GM23338 (cell line): ENCODE data around the gene AFM. TPM values are rescaled to one million over a fixed set of nuclear protein-coding genes. Genes with fewer than 3 reads are reported as not detected.

Source experiments
- ATAC-seq: fragments of 200-7000 bp; cut with Tn5 transposase; 3 replicates; pipeline ENCODE4 v1.9.1; 2020
- DNase-seq: peaks from one replicate; pipeline ENCODE4 v3.0.0-alpha.2; 2015; ENCODE audit warnings: low spot score
- H2AFZ ChIP-seq: fragments of 200-600 bp; sonication (generic); 2 replicates; pipeline ENCODE4 v1.8.0; 2016; ENCODE audit warnings: antibody characterized with exemption, mild to moderate bottlenecking, moderate library complexity
- H3F3A ChIP-seq: fragments of 200-600 bp; sonication (generic); replicated peaks from 2 replicates; pipeline ENCODE4 v1.8.0; 2017; ENCODE audit warnings: antibody characterized with exemption, mixed run types, low read depth
- H3K27ac ChIP-seq: fragments of 200-600 bp; sonication (generic); 2 replicates; pipeline ENCODE4 v1.6.1; 2016; ENCODE audit warnings: low read depth
- H3K27me3 ChIP-seq: fragments of 200-600 bp; sonication (generic); 2 replicates; pipeline ENCODE4 v1.8.0; 2016; ENCODE audit warnings: mild to moderate bottlenecking, mixed run types, moderate library complexity; ENCODE audit not compliant: insufficient read depth
- H3K36me3 ChIP-seq: fragments of 200-600 bp; sonication (generic); 2 replicates; pipeline ENCODE4 v1.8.0; 2016; ENCODE audit warnings: mild to moderate bottlenecking; ENCODE audit not compliant: insufficient read depth
- H3K4me1 ChIP-seq: fragments of 200-600 bp; sonication (generic); 2 replicates; pipeline ENCODE4 v1.8.0; 2016; ENCODE audit warnings: mild to moderate bottlenecking, moderate library complexity; ENCODE audit not compliant: insufficient read depth
- H3K4me2 ChIP-seq: fragments of 200-600 bp; sonication (generic); 2 replicates; pipeline ENCODE4 v1.7.1; 2017; ENCODE audit warnings: mixed run types
- H3K4me3 ChIP-seq: fragments of 200-600 bp; sonication (generic); 2 replicates; pipeline ENCODE4 v1.6.1; 2016; ENCODE audit warnings: mixed run types
- H3K79me2 ChIP-seq: fragments of 200-600 bp; sonication (generic); replicated peaks from 2 replicates; pipeline ENCODE4 v1.8.0; 2017; ENCODE audit warnings: mild to moderate bottlenecking; ENCODE audit not compliant: insufficient read depth
- H3K9me2 ChIP-seq: fragments of 200-600 bp; sonication (generic); 2 replicates; pipeline ENCODE4 v1.8.0; 2017; ENCODE audit not compliant: insufficient read depth
- H4K20me1 ChIP-seq: fragments of 200-600 bp; sonication (generic); replicated peaks from 2 replicates; pipeline ENCODE4 v1.8.0; 2017; ENCODE audit warnings: mild to moderate bottlenecking; ENCODE audit not compliant: insufficient read depth
- H3K27ac Mint-ChIP-seq: 2 replicates; pipeline ENCODE4 v1.8.0; 2020; ENCODE audit warnings: inconsistent platforms, mild to moderate bottlenecking, moderate library complexity, mixed read lengths
- H3K27me3 Mint-ChIP-seq: 3 replicates; pipeline ENCODE4 v1.8.0; 2022; ENCODE audit warnings: low read depth, mild to moderate bottlenecking, moderate library complexity, mixed read lengths, inconsistent platforms; ENCODE audit not compliant: insufficient read depth, poor library complexity
- H3K36me3 Mint-ChIP-seq: 3 replicates; pipeline ENCODE4 v1.8.0; 2021; ENCODE audit warnings: low read depth, mild to moderate bottlenecking, inconsistent platforms, moderate library complexity, mixed read lengths
- H3K4me1 Mint-ChIP-seq: 3 replicates; pipeline ENCODE4 v1.8.0; 2020; ENCODE audit warnings: mild to moderate bottlenecking, inconsistent platforms, mixed read lengths
- H3K4me3 Mint-ChIP-seq: 3 replicates; pipeline ENCODE4 v1.8.0; 2021; ENCODE audit warnings: moderate library complexity, mild to moderate bottlenecking, inconsistent platforms, mixed read lengths
- H3K9me3 Mint-ChIP-seq: 3 replicates; pipeline ENCODE4 v1.8.0; 2020; ENCODE audit warnings: moderate library complexity, mild to moderate bottlenecking, inconsistent platforms, mixed read lengths
- CREB1 ChIP-seq: fragments of 250-450 bp; sonication (Bioruptor Pico); IDR thresholded peaks from 2 replicates; pipeline ENCODE4 v1.5.0; 2020; ENCODE audit warnings: low read depth, mild to moderate bottlenecking, moderate library complexity
- EZH2 ChIP-seq: fragments of 200-600 bp; sonication (generic); IDR thresholded peaks from one replicate; pipeline ENCODE4 v1.8.0; 2017; ENCODE audit warnings: antibody characterized with exemption, mild to moderate bottlenecking, low read depth; ENCODE audit not compliant: unreplicated experiment
- JUNB ChIP-seq: IDR thresholded peaks from one replicate; pipeline ENCODE4 v1.6.1; 2016; ENCODE audit warnings: antibody characterized with exemption; ENCODE audit not compliant: unreplicated experiment
- NANOG ChIP-seq: IDR thresholded peaks from 2 replicates; pipeline ENCODE4 v1.6.1; 2016; ENCODE audit warnings: antibody characterized with exemption, borderline replicate concordance
- POLR2AphosphoS5 ChIP-seq: IDR thresholded peaks from 2 replicates; pipeline ENCODE4 v1.6.1; 2016; ENCODE audit warnings: antibody characterized with exemption, low read depth
- STAT1 ChIP-seq: IDR thresholded peaks from one replicate; pipeline ENCODE4 v1.6.1; 2016; ENCODE audit warnings: antibody characterized with exemption; ENCODE audit not compliant: unreplicated experiment
- ZNF114 ChIP-seq: fragments of 250-450 bp; sonication (Bioruptor Pico); IDR thresholded peaks from 2 replicates; pipeline ENCODE4 v1.5.0; 2020; ENCODE audit warnings: mild to moderate bottlenecking, moderate library complexity
- ZNF331 ChIP-seq: fragments of 250-450 bp; sonication (Bioruptor Pico); IDR thresholded peaks from 2 replicates; pipeline ENCODE4 v1.5.0; 2020; ENCODE audit warnings: low read depth, mild to moderate bottlenecking, moderate library complexity
- polyA plus RNA-seq: library from polyadenylated mRNA; unstranded; fragments of >200 nt; fragmentation: Nextera tagmentation; extraction: Ambion mirVana; gene quantifications from 2 replicates; pipeline ENCODE4 v1.2.1, GENCODE V29; 2016
- total RNA-seq: library from RNA; depleted of rRNA; stranded (reverse); fragments of >200 nt; shearing (Covaris generic); gene quantifications from 2 replicates; pipeline ENCODE4 v1.2.3, GENCODE V29; 2014
- TF ChIP-seq, protein P1 (sequence below): fragments of 250-450 bp; sonication (Bioruptor Pico); IDR thresholded peaks from 2 replicates; pipeline ENCODE4 v1.5.0; 2020; ENCODE audit warnings: mild to moderate bottlenecking, moderate library complexity

AFM gene
- total and polyA plus RNA-seq, 2 experiments from 2014 or later = not detected

GRCh38 chr4:73540826-73541225, 59.3 kb downstream of the AFM start (continued):
- TF ChIP-seq, protein P1, sequence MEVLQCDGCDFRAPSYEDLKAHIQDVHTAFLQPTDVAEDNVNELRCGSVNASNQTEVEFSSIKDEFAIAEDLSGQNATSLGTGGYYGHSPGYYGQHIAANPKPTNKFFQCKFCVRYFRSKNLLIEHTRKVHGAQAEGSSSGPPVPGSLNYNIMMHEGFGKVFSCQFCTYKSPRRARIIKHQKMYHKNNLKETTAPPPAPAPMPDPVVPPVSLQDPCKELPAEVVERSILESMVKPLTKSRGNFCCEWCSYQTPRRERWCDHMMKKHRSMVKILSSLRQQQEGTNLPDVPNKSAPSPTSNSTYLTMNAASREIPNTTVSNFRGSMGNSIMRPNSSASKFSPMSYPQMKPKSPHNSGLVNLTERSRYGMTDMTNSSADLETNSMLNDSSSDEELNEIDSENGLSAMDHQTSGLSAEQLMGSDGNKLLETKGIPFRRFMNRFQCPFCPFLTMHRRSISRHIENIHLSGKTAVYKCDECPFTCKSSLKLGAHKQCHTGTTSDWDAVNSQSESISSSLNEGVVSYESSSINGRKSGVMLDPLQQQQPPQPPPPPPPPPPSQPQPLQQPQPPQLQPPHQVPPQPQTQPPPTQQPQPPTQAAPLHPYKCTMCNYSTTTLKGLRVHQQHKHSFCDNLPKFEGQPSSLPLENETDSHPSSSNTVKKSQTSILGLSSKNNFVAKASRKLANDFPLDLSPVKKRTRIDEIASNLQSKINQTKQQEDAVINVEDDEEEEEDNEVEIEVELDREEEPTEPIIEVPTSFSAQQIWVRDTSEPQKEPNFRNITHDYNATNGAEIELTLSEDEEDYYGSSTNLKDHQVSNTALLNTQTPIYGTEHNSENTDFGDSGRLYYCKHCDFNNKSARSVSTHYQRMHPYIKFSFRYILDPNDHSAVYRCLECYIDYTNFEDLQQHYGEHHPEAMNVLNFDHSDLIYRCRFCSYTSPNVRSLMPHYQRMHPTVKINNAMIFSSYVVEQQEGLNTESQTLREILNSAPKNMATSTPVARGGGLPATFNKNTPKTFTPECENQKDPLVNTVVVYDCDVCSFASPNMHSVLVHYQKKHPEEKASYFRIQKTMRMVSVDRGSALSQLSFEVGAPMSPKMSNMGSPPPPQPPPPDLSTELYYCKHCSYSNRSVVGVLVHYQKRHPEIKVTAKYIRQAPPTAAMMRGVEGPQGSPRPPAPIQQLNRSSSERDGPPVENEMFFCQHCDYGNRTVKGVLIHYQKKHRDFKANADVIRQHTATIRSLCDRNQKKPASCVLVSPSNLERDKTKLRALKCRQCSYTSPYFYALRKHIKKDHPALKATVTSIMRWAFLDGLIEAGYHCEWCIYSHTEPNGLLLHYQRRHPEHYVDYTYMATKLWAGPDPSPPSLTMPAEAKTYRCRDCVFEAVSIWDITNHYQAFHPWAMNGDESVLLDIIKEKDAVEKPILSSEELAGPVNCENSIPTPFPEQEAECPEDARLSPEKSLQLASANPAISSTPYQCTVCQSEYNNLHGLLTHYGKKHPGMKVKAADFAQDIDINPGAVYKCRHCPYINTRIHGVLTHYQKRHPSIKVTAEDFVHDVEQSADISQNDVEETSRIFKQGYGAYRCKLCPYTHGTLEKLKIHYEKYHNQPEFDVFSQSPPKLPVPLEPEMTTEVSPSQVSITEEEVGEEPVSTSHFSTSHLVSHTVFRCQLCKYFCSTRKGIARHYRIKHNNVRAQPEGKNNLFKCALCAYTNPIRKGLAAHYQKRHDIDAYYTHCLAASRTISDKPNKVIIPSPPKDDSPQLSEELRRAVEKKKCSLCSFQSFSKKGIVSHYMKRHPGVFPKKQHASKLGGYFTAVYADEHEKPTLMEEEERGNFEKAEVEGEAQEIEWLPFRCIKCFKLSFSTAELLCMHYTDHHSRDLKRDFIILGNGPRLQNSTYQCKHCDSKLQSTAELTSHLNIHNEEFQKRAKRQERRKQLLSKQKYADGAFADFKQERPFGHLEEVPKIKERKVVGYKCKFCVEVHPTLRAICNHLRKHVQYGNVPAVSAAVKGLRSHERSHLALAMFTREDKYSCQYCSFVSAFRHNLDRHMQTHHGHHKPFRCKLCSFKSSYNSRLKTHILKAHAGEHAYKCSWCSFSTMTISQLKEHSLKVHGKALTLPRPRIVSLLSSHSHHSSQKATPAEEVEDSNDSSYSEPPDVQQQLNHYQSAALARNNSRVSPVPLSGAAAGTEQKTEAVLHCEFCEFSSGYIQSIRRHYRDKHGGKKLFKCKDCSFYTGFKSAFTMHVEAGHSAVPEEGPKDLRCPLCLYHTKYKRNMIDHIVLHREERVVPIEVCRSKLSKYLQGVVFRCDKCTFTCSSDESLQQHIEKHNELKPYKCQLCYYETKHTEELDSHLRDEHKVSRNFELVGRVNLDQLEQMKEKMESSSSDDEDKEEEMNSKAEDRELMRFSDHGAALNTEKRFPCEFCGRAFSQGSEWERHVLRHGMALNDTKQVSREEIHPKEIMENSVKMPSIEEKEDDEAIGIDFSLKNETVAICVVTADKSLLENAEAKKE (CRISPR knock-in tag) = no peak

DNA sequence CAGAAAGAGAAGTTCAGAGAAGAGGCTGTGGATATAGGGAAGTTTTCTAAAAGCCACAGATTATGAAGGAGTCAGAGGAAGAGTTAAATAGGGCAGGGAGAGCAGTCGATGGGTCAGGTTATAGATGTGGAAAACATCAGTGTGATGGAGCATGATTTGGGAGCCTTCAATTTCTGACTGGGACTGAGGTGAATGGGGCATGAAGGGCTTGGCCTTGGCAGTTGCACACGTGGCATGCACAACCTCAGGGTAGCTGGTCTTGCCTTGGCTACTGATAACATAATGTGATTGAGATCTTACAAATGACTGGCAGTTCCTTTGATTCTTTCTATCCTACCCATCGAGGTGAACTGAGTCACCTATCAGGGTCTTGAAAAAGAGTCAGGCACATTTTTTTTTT, 59.7 kb downstream of the AFM start:
- Histone ChIP-seq H3K9me2 (no peaks in the 10 kb centered on the region), H3K4me2 (no peak overlapping the region), H2AFZ (no peak overlapping the region), H3F3A (no peaks in the 10 kb centered on the region), H4K20me1 (no peaks in the 10 kb centered on the region), H3K4me3 (no peak overlapping the region), H3K36me3 (no peaks in the 10 kb centered on the region), H3K4me1 (no peaks in the 10 kb centered on the region), H3K27me3 (no peaks in the 10 kb centered on the region), H3K79me2 (no peaks in the 10 kb centered on the region), H3K27ac (no peak overlapping the region)
- DNase-seq (no peak), ATAC-seq (no peak)
- Mint-ChIP-seq H3K4me1 (no peaks in the 10 kb centered on the region), H3K27me3 (no peaks in the 10 kb centered on the region), H3K4me3 (no peak overlapping the region), H3K9me3 (peaks cover 7% of the 10 kb centered on the region; the same call in 2 of the 3 replicates), H3K27ac (no peak overlapping the region), H3K36me3 (peaks cover 4% of the 10 kb centered on the region; the same call in 1 of the 3 replicates)
- TF ChIP-seq STAT1 (no peak), EZH2 (no peak)

GRCh38 chr4:73544620-73545019, 63.1 kb downstream of the AFM start:
- Mint-ChIP-seq H3K36me3 (peaks cover 6% of the 10 kb centered on the region; the same call in 2 of the 3 replicates), H3K9me3 (peaks cover 14% of the 10 kb centered on the region; the same call in 2 of the 3 replicates), H3K27ac (no peak overlapping the region), H3K4me3 (no peak overlapping the region), H3K27me3 (no peaks in the 10 kb centered on the region), H3K4me1 (no peaks in the 10 kb centered on the region)
- Histone ChIP-seq H3K27ac (no peak overlapping the region), H3K4me2 (no peak overlapping the region), H3K27me3 (no peaks in the 10 kb centered on the region), H3K36me3 (no peaks in the 10 kb centered on the region), H3K79me2 (no peaks in the 10 kb centered on the region), H3F3A (no peaks in the 10 kb centered on the region), H3K4me1 (no peaks in the 10 kb centered on the region), H4K20me1 (no peaks in the 10 kb centered on the region), H3K4me3 (no peak overlapping the region), H2AFZ (no peak overlapping the region), H3K9me2 (no peaks in the 10 kb centered on the region)
- ATAC-seq = no peak
- no peak for DNase-seq
- TF ChIP-seq ZNF114 (CRISPR knock-in tag) (no peak), NANOG (no peak), POLR2AphosphoS5 (no peak), EZH2 (no peak), STAT1 (no peak), ZNF331 (CRISPR knock-in tag) (no peak), JUNB (no peak), CREB1 (CRISPR knock-in tag) (no peak)
